ENCODE measurements around the gene PARD3.

DNA sequence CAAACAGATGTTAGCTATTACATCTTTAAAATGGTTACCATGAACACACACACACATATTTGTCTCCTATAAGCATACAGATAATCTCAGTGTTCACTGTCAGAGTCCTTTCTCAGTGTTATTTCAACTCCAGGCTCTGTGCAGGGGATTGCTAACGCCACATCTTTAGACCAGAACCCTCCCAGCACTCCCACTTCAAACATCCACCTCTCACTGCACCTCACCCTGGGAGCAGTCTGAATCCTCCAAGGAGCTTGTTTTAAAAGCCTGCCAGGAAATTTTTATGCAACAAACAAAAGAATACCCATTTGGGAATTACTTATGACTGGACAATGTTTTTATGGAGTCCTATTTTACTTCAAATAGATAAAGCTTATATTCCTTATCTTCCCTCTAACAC is 107.4 kb downstream of the PARD3 start:
- TF ChIP-seq, protein P1, sequence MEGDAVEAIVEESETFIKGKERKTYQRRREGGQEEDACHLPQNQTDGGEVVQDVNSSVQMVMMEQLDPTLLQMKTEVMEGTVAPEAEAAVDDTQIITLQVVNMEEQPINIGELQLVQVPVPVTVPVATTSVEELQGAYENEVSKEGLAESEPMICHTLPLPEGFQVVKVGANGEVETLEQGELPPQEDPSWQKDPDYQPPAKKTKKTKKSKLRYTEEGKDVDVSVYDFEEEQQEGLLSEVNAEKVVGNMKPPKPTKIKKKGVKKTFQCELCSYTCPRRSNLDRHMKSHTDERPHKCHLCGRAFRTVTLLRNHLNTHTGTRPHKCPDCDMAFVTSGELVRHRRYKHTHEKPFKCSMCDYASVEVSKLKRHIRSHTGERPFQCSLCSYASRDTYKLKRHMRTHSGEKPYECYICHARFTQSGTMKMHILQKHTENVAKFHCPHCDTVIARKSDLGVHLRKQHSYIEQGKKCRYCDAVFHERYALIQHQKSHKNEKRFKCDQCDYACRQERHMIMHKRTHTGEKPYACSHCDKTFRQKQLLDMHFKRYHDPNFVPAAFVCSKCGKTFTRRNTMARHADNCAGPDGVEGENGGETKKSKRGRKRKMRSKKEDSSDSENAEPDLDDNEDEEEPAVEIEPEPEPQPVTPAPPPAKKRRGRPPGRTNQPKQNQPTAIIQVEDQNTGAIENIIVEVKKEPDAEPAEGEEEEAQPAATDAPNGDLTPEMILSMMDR (conservative IDR thresholded peaks at IDR 0.05 in 1 of 2, IDR thresholded peaks at IDR 0.05 in 1 of 2; ENCODE audit: low read depth in 1 of 2, low read length in 2 of 2): no peak
- no peak for TF ChIP-seq EZH2 (IDR thresholded peaks at IDR 0.05; ENCODE audit: low read length, missing control alignments)

All from fibroblast of lung (primary cell).